OCI-LY1 (cell line): ENCODE results near the gene CLCN7.

Experiments used
- EZH2 ChIP-seq: fragments of 200-600 bp; sonication (generic), shearing (Covaris generic); IDR thresholded peaks from 2 replicates; pipeline ENCODE4 v1.8.0; 2017; ENCODE audit warnings: borderline replicate concordance, mixed run types, mild to moderate bottlenecking, antibody characterized with exemption, low read length, moderate library complexity, mixed read lengths
- TF ChIP-seq, protein P1 (sequence below): fragments of 200-600 bp; sonication (generic), shearing (Covaris generic); IDR thresholded peaks from 2 replicates; pipeline ENCODE4 v1.5.1; 2017; ENCODE audit warnings: mild to moderate bottlenecking, antibody characterized with exemption, low read length, moderate library complexity, mixed read lengths

- TF ChIP-seq, protein P1, sequence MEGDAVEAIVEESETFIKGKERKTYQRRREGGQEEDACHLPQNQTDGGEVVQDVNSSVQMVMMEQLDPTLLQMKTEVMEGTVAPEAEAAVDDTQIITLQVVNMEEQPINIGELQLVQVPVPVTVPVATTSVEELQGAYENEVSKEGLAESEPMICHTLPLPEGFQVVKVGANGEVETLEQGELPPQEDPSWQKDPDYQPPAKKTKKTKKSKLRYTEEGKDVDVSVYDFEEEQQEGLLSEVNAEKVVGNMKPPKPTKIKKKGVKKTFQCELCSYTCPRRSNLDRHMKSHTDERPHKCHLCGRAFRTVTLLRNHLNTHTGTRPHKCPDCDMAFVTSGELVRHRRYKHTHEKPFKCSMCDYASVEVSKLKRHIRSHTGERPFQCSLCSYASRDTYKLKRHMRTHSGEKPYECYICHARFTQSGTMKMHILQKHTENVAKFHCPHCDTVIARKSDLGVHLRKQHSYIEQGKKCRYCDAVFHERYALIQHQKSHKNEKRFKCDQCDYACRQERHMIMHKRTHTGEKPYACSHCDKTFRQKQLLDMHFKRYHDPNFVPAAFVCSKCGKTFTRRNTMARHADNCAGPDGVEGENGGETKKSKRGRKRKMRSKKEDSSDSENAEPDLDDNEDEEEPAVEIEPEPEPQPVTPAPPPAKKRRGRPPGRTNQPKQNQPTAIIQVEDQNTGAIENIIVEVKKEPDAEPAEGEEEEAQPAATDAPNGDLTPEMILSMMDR, result no peak
- no peak for TF ChIP-seq EZH2
Observed at GRCh38 chr16:1512774-1513173, 37.9 kb upstream of the CLCN7 start.
